HepG2 (cell line): ENCODE measurements around the gene ZNF274. TPM values are rescaled to one million over a fixed set of nuclear protein-coding genes. Genes with fewer than 3 reads are reported as not detected.
A peak's percentile ranks its signal among the peaks of the same experiment; 100 is the strongest.

Experiments used
- CEBPG ChIP-seq: IDR thresholded peaks from 2 replicates; pipeline ENCODE4 v1.6.1; 2016
- FOXK1 ChIP-seq: sonication (generic); formaldehyde crosslinking; IDR thresholded peaks from 2 replicates; pipeline ENCODE4 v1.4.0; 2020; ENCODE audit warnings: low read depth, missing genetic modification reagents, borderline replicate concordance
- ISX ChIP-seq: sonication (generic); formaldehyde crosslinking; conservative IDR thresholded peaks from 2 replicates; pipeline ENCODE4 v1.5.0; 2020; ENCODE audit warnings: missing genetic modification reagents
- NBN ChIP-seq: fragments of 450-650 bp; conservative IDR thresholded peaks from 2 replicates; pipeline ENCODE4 v1.6.1; 2017
- NFKB2 ChIP-seq: sonication (generic); formaldehyde crosslinking; IDR thresholded peaks from 2 replicates; pipeline ENCODE4 v1.4.0; 2020; ENCODE audit warnings: missing genetic modification reagents, borderline replicate concordance
- NR3C1 ChIP-seq: sonication (generic); formaldehyde crosslinking; IDR thresholded peaks from 2 replicates; pipeline ENCODE4 v1.4.0; 2020; ENCODE audit warnings: missing genetic modification reagents
- PATZ1 ChIP-seq: sonication (generic); formaldehyde crosslinking; IDR thresholded peaks from 2 replicates; pipeline ENCODE4 v1.4.0; 2020; ENCODE audit warnings: missing genetic modification reagents
- PCBP2 ChIP-seq: fragments of 200-400 bp; formaldehyde crosslinking; optimal IDR thresholded peaks from 2 replicates; pipeline ENCODE3; 2018; ENCODE audit warnings: low read length, low read depth; ENCODE audit not compliant: poor library complexity, severe bottlenecking
- RFX3 ChIP-seq: IDR thresholded peaks from 2 replicates; pipeline ENCODE4 v1.6.1; 2016; ENCODE audit warnings: missing biosample characterization, missing genetic modification reagents
- SAP130 ChIP-seq: IDR thresholded peaks from 2 replicates; pipeline ENCODE4 v1.6.1; 2016; ENCODE audit warnings: low read depth
- SETDB1 ChIP-seq: sonication (generic); formaldehyde crosslinking; IDR thresholded peaks from 2 replicates; pipeline ENCODE4 v1.5.1; 2020; ENCODE audit warnings: missing genetic modification reagents, mild to moderate bottlenecking, borderline replicate concordance
- SIX1 ChIP-seq: sonication (generic); formaldehyde crosslinking; IDR thresholded peaks from 2 replicates; pipeline ENCODE4 v1.4.0; 2020; ENCODE audit warnings: missing genetic modification reagents, borderline replicate concordance
- SP5 ChIP-seq: IDR thresholded peaks from 2 replicates; pipeline ENCODE4 v1.6.1; 2016; ENCODE audit warnings: low read depth, borderline replicate concordance
- ZBTB3 ChIP-seq: sonication (generic); formaldehyde crosslinking; IDR thresholded peaks from 2 replicates; pipeline ENCODE4 v1.4.0; 2020; ENCODE audit warnings: low read depth, mild to moderate bottlenecking, moderate library complexity, missing genetic modification reagents, borderline replicate concordance
- ZNF232 ChIP-seq: sonication (generic); formaldehyde crosslinking; IDR thresholded peaks from 2 replicates; pipeline ENCODE4 v1.4.0; 2020; ENCODE audit warnings: missing genetic modification reagents, borderline replicate concordance
- ZNF317 ChIP-seq: sonication (generic); formaldehyde crosslinking; IDR thresholded peaks from 2 replicates; pipeline ENCODE4 v1.5.0; 2020; ENCODE audit warnings: mild to moderate bottlenecking, missing genetic modification reagents
- ZNF350 ChIP-seq: sonication (generic); formaldehyde crosslinking; IDR thresholded peaks from 2 replicates; pipeline ENCODE4 v1.4.0; 2020; ENCODE audit warnings: mild to moderate bottlenecking, low read depth, missing genetic modification reagents, borderline replicate concordance
- ZNF367 ChIP-seq: sonication (generic); formaldehyde crosslinking; IDR thresholded peaks from 2 replicates; pipeline ENCODE4 v1.4.0; 2020; ENCODE audit warnings: missing genetic modification reagents, borderline replicate concordance
- ZNF446 ChIP-seq: sonication (generic); formaldehyde crosslinking; IDR thresholded peaks from 2 replicates; pipeline ENCODE4 v1.5.0; 2020; ENCODE audit warnings: mild to moderate bottlenecking, missing genetic modification reagents
- ZNF558 ChIP-seq: sonication (generic); formaldehyde crosslinking; IDR thresholded peaks from 2 replicates; pipeline ENCODE4 v1.9.0; 2022; ENCODE audit warnings: mild to moderate bottlenecking, missing genetic modification reagents, borderline replicate concordance
- ZNF569 ChIP-seq: sonication (generic); formaldehyde crosslinking; IDR thresholded peaks from 2 replicates; pipeline ENCODE4 v1.5.0; 2020; ENCODE audit warnings: mild to moderate bottlenecking, missing genetic modification reagents, moderate library complexity, borderline replicate concordance
- ZNF574 ChIP-seq: sonication (generic); formaldehyde crosslinking; IDR thresholded peaks from 2 replicates; pipeline ENCODE4 v1.4.0; 2020; ENCODE audit warnings: missing genetic modification reagents
- polyA plus RNA-seq, 8 experiments: library from polyadenylated mRNA; depleted of rRNA in 3 of 8; stranded (reverse) in 7 of 8; unstranded in 1 of 8; fragments of >200 nt; fragmentation: Illumina TruSeq in 4 of 8; extraction: Trizol in 4 of 8; gene quantifications; 2 replicates each; pipeline versions ENCODE4 v1.2.1 to v1.2.3, GENCODE V29; 2011 to 2016; ENCODE audit warnings: low read depth in 4 of 8, missing spikeins in 1 of 8, mixed read lengths in 1 of 8; ENCODE audit not compliant: insufficient read depth in 1 of 8
- total RNA-seq, 5 experiments: library from RNA; depleted of rRNA; stranded (reverse); fragments of >200 nt; fragmentation: Illumina TruSeq; extraction: Trizol; gene quantifications; 2 replicates each; pipeline ENCODE4 v1.2.3, GENCODE V29; 2016; ENCODE audit warnings: low read depth in 1 of 5
- TF ChIP-seq, protein P1 (sequence below): sonication (generic); formaldehyde crosslinking; IDR thresholded peaks from 2 replicates; pipeline ENCODE4 v1.5.0; 2020; ENCODE audit warnings: missing genetic modification reagents, mild to moderate bottlenecking, borderline replicate concordance

The ZNF274 gene
- total and polyA plus RNA-seq, 2 of the 13 experiments (the other 11 are each of a cell fraction or from before 2014, with no cell fraction given), result 16.1 to 23.0 TPM

DNA sequence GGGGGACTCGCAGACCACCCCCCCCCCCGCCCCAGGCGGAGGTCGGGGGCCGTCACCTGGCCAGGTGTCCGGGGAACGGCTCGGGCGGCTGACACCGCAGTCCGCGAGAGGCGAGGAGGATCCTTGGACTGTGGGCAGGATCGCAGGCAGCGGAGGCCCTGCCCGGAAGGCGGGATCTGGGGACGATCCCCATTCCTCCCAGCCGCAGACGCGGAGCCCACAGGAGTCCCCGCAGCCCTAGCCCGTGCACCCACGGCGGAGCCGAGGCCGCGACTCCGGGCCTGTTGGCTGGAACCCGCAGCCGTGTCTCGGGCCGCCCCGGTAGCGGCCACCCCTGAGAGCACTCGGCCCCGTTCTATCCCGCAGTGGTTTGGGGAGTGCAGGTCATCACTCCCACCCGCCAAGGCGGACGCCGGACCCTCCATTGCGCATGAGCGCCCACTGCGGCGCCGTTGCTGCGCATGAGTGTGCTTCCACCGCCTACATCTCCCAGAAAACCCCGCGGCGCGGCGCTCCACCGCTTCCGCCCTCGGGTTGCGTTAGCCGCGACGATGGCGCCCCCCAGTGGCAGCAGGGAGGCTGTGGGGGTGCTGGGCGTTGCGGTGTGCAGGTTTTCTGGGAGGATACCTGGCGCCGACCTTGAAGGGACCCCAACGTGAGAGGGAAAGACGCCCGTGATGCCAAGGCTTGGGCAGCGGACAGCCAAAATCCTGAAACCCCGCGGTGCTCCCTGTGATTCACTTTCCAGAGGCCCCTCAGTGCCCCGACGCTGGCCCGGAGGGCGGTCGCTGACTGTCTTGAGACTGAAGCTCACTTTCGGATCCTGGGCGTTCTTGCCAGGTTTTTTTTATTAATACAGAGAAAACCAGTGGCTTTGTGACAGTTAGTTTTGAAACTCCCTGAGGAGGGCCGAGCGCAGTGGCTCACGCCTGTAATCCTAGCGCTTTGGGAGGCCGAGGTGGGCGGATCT is 27.9 kb upstream of the ZNF274 start (continued):
- TF ChIP-seq ZNF558 (CRISPR knock-in tag), result 0 out of 2 replicates have a peak, but pooled peaks have one; percentile 52
- TF ChIP-seq FOXK1, result peak; percentile 85; the same call in 1 of the 2 replicates
- no peak for TF ChIP-seq NBN
- TF ChIP-seq ZNF574 (CRISPR knock-in tag), result peak; percentile 95
- TF ChIP-seq ZBTB3 (CRISPR knock-in tag), result peak; percentile 38; the same call in 1 of the 2 replicates
- TF ChIP-seq CEBPG (CRISPR knock-in tag), result peak; percentile 59
- TF ChIP-seq NFKB2 (CRISPR knock-in tag), result peak; percentile 76; the same call in 1 of the 2 replicates
- TF ChIP-seq ZNF317 (CRISPR knock-in tag), result peak; percentile 86
- peak; percentile 92; the same call in 1 of the 2 replicates for TF ChIP-seq ZNF350 (CRISPR knock-in tag)
- TF ChIP-seq SAP130 (CRISPR knock-in tag), result peak; percentile 93
- no peak for TF ChIP-seq ISX
- TF ChIP-seq ZNF232 (CRISPR knock-in tag), result no peak; the same call in 1 of the 2 replicates
- no peak for TF ChIP-seq RFX3 (CRISPR knock-in tag)
- no peak; the same call in 1 of the 2 replicates for TF ChIP-seq ZNF367 (CRISPR knock-in tag)
- TF ChIP-seq NR3C1, result no peak
- peak; percentile 90; the same call in 1 of the 2 replicates for TF ChIP-seq ZNF446 (CRISPR knock-in tag)
- TF ChIP-seq PCBP2, result no peak
- TF ChIP-seq SP5 (CRISPR knock-in tag), result no peak
- 0 out of 2 replicates have a peak, but pooled peaks have one; percentile 3 for TF ChIP-seq SIX1
- TF ChIP-seq PATZ1, result peak; percentile 61
- TF ChIP-seq, protein P1, sequence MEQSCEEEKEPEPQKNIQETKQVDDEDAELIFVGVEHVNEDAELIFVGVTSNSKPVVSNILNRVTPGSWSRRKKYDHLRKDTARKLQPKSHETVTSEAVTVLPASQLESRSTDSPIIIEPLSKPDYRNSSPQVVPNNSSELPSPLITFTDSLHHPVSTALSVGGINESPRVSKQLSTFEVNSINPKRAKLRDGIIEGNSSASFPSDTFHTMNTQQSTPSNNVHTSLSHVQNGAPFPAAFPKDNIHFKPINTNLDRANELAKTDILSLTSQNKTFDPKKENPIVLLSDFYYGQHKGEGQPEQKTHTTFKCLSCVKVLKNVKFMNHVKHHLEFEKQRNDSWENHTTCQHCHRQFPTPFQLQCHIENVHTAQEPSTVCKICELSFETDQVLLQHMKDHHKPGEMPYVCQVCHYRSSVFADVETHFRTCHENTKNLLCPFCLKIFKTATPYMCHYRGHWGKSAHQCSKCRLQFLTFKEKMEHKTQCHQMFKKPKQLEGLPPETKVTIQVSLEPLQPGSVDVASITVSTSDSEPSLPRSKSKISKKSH (CRISPR knock-in tag), result no peak
- no peak for TF ChIP-seq SETDB1 (CRISPR knock-in tag)
- TF ChIP-seq ZNF569, result no peak
